GM10266 (cell line): ENCODE results near the gene KRTAP5-2.

Experiments
- DNase-seq: peaks from one replicate; pipeline ENCODE4 v3.0.0; 2012; ENCODE audit errors: extremely low spot score
- CTCF ChIP-seq: IDR thresholded peaks from 2 replicates; pipeline ENCODE4 v1.5.1; 2012; ENCODE audit warnings: mild to moderate bottlenecking, low read depth; ENCODE audit not compliant: control insufficient read depth, insufficient read depth; ENCODE audit errors: missing control alignments

The KRTAP5-2 gene

GRCh38 chr11:1562469-1563148 is 35.5 kb downstream of the KRTAP5-2 start:
- TF ChIP-seq CTCF: no peak
- DNase-seq: no peak

- TF ChIP-seq CTCF: no peak
- no peak for DNase-seq
These were observed 36.1 kb downstream of the KRTAP5-2 start for GRCh38 chr11:1561955-1562354.

- no peak for TF ChIP-seq CTCF
- DNase-seq: no peak
These were observed 36.8 kb downstream of the KRTAP5-2 start for GRCh38 chr11:1561266-1561665.

DNA sequence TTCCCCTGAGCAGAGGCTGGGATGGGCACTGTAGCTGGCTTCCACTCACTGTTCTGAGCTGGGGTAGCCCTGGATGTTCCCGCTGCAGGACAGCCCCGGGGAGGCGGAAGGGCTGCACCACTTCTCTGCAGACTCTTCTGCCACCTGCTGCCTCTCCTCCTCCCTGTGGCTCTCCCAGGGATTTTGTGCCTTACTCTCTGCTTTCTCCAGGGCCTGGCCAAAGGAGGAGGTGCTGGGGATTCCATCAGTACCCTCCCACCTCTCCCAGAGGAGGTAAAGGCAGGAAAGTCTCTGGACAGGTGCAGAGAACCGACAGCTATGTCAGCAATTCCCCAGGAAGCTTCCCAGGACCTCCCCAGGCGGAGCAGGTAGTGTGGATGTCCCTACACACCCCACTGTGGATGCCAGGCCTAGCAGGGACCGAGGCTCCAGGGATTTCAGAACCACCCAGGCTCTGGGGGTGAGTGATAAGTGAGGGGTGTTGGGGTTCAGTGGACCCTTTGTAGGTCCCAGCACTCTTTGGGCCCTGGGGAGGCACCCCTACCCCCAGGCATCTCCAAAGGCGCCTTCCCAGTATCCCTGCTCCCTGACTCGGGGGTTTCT is 37.3 kb downstream of the KRTAP5-2 start:
- TF ChIP-seq CTCF: no peak
- DNase-seq: no peak

DNA sequence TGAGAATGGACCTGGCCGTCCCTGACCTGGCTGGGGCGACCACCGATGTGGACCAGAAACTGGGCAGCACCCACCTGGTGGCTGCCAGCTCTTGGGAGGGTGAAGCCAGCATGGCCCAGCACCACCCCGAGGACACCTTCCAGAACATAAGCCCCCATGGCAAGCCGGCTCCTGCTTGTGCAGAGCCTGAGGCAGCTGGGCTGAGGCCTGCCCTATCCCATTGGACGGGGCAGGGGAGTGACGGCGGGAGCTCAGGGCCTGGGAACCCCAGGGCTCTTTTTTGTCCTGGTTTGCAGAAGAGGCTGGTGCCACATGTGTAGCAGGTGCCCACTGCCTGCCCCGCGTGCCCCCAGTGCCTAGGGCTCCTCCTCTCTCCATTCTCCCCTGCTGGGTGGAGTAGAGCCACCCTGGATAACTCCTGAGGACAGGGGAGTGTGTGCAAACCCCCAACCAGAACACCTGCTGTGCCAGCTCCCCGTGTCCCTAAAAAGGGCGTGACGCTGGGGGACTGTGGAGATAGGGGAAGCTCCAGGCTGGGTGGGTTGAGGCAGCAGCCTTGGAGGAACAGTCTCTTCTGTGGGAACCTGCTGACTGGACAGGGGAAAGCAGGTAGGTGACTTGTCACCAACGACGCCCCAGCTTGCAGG is 38.0 kb downstream of the KRTAP5-2 start:
- no peak for TF ChIP-seq CTCF
- DNase-seq: no peak

DNA sequence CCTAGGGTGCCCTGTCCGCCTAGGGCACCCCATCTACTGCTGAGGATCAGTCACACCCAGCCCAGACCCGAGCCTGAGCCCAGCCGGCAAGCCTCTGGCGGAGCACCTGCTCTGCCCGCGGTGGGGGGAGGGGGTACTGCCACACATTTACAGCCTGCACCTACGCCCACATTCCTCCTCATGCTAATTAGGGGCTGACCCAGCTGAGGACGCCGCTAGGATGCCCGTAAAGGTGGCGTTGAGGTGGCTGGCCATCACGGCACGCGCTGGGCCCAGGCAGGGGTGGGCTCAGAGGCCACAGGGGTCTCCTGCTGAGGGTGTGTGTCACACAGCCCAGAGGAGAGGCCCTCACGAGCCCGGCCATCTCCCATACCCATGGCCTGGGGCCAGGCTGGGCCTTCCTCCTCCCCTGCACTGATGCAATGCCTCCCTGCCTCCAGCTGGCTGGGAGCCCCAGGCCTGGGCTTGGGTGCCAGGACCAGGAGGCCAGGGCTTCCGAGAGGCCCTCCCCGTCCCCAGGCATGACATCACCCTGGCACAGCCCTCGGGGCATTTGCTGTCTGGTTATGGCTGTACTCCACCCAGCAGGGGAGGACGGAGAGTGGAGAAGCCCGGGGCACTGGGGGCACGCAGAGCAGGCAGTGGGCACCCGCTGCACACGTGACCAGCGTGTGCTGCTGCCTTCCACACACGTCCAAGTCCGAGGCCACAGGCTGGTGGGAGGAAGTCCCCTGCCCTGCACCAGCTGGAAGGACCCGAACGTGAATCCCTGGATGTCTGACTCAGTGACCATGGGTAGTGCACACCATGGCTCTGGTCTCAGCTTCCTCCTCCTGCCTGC is 38.8 kb downstream of the KRTAP5-2 start:
- no peak for TF ChIP-seq CTCF
- no peak for DNase-seq
